ENCODE measurements around the gene EFNB2. TPM values are rescaled to one million over a fixed set of nuclear protein-coding genes. Genes with fewer than 3 reads are reported as not detected.

EFNB2 gene
- total RNA-seq, 1 donor from 2014 or later, result 82.8 TPM

DNA sequence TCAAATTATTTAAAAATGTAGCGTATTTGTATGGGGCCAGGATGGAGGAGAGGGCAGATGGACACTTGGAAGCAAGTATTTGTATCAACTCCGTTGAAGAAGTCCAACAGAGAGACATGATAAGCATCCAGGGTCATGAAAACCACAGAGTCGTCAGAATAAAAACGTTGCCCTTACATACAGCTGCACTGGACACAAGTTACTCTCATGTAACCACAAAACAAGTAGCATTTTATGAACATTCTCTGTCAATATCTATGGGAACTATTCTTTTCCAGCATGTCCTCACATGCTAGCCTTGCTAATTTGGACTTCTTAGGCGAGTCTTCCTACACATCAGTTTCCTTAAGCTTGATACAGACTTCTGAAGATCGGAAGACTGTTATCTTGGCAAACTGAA is 35.0 kb downstream of the EFNB2 start:
- no peak for DNase-seq

DNA sequence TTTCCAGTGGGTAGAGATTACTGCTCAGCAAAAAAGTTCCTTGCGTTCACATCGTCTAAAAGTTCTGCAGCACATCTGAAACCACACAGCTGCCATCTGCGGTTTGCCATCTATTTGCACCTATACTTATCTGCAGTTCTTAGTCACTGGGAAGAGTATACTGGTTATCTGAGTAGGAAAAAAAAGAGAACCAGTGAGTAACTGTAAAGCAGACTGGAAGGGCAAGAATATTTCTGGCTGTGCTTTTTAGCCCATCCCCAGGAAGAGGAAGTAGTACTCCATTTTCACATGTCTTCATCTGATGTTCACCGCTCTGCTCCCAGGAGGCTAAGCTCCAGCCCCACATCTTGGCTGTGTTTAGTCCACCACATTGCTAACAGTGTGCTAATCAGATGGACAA is 35.6 kb downstream of the EFNB2 start:
- no peak for DNase-seq

DNA sequence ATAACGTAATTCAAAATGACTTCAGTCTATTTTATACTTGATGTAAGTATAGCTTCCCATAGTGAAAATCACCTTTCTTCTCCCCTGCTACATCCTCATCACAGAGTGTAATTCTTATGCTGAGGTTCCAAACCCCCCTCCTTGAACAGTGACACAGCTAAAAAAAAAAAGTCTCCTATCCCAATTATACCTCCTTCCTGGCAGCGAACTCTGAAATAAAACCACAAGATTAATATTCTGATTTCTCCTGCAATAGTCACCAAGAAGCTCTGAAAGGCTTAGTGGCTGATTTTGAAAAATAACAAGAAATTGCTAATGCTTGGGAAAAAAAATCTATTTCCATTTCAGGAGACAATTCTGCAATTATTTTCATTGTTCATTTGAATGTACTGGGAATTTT is 36.3 kb downstream of the EFNB2 start:
- no peak for DNase-seq

DNA sequence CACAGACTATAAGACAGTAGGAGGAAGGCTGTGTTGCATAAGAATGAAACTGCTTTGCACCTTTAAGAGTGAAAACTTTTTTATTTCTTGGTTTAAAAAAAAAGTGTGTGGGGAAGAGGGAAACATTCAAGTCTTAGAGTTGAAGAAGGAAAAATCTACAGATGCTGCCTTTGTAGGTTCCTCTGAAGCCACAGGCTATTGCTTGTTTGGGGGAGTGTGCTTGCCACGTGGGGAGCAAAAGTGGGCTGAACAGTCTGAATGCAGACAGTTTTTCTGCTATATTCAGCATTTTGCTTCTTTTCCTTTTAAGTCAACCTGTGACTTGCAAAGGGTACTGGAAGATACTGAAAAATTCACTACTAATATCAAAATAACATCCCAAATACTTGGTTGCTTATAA is 36.9 kb downstream of the EFNB2 start:
- DNase-seq, result no peak

DNA sequence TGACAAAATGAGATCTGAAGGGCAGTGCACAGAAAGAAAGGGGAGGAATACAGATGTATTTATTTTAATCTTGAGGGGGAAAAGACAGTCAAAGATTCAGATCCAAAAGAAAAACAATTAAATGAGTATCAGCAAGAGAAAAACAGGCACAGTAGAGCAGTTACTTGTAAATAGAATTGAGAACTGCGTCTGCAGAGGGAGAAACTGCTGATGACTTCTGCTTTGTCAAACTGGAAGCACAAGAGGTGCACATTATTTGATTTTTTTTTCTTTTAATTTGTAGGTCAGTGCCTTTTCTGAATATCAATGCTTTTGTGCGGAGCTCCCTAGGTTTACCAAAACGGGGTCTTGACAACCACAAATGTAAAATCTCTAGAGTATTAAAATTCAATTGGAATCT is 37.3 kb downstream of the EFNB2 start:
- DNase-seq, result no peak

DNA sequence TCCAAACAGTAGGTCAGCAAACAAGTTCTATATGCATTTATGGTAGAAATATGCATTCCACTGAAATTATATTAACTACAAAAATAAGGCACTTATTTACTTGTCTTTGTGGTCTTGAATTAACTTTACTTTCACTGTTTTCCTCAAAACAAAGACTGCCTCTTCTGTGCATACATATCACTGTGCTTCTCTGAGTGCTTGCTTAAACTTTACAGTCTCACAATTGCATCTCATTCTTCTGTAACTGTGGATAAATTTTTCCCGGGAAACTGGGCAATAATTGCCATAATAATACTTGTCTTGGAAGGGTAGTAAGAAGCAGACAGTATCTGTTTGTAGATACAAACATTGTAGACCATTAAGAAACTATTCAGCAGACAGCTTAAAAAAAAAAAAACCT is 38.4 kb downstream of the EFNB2 start:
- no peak for DNase-seq

DNA sequence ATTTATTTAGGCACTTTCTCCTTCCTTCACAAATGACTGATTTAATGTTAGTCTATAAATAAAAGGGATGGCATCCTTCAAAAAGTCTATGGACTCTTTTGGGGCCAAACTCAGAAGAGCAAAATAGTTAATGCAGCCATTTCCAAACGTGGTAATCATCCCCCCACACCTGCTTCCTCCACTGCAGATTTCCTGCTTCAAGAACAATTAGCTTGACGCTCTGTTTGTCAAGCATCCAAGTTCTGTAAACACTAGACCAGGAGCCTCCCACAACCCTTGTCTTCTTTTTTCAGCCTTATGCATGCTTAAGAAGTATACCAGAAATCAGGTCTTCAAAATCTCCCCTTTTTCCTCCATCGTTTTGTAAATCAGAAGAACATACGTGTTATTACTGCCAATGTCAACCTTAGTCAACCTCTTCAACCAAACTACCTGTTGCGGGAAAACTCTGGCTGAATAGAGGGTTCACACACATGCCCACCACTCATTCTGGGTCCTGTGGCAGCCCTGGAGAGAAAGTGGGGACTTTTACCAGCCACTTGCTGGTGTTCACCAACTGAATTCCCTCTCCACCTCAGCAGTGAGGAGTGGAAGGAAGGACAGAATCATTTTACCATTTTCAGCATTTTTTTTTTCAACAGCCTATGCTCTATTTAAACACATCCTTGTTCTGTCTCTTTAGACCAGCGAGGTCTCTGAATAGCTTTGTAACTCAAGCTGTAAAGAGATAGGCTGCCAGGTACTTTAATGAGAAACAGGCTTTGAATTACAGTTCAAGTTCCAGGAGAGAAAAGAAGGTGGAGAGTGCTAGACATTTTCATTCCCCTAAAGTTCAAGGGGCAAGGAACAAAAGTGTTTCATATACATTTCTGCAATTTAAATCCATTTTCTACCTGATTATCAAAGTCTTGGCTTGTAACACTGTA is 39.1 kb downstream of the EFNB2 start:
- no peak for DNase-seq

DNA sequence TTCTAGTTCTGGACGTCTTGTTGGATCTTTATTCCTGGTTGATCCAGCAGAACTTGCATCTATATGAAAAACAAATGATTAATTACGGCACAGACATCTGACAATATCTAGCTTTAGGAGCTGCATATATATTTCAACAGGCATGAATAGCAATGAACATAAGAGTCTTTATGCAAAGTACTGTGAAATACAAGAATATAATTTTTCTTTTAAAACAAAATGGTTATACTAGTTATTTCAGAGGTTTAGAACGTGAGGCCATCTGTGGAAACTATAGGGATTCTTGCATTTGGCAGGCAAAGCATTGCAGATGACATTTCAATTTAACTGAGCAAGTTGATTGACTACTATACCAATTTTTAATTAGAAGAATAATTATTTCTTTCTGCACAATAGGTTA is 40.5 kb downstream of the EFNB2 start:
- DNase-seq, result no peak

DNA sequence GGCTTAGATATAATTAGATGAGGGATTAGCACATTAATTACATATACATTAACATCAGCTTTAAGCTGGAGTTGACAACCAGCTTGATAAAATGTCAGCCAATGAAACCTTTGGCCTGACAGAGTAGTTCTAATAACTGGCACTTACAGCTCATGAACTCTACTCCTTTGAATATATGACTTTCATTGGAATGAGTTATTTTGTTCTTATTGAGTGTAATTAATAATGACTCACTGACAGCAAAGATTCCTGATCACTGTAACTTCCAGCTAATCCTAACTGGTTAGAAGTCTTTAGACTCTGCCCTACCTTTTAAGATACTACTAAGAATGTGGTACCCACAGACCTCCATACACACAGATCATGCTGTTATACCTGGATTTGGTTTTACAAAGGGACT is 41.0 kb downstream of the EFNB2 start:
- no peak for DNase-seq

DNA sequence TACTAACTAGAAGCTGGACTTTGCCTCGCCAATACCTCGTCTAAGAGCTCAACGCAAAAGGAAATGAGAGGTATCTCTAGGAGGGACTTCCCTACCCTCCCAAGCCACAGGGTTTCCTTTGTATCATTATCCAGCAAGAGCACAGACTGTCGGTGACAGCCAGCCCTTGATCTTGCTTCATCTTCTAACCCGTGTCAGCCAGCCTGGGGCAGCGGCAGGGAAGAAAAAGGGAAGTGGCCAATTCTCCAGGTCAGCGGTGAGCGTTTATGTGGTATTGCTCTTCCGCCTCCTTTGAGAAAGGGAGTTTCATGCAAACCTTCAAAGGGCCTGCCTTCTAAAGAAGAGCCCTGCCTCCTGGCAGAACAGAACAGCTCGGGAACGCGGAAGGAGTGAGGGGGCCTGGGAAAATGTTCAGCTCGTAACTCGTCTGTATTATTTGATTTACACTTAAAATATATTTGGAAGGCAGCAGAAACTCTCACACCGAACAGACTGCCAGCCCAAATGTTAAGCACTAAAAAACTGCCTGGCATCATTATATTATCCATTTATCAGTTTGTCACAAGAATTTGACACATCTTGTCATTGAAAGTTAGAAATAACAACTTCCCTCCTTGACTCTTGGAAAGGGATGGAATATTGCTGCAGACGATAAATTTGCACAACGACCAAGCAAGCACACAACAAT is 41.8 kb downstream of the EFNB2 start:
- no peak for DNase-seq

DNA sequence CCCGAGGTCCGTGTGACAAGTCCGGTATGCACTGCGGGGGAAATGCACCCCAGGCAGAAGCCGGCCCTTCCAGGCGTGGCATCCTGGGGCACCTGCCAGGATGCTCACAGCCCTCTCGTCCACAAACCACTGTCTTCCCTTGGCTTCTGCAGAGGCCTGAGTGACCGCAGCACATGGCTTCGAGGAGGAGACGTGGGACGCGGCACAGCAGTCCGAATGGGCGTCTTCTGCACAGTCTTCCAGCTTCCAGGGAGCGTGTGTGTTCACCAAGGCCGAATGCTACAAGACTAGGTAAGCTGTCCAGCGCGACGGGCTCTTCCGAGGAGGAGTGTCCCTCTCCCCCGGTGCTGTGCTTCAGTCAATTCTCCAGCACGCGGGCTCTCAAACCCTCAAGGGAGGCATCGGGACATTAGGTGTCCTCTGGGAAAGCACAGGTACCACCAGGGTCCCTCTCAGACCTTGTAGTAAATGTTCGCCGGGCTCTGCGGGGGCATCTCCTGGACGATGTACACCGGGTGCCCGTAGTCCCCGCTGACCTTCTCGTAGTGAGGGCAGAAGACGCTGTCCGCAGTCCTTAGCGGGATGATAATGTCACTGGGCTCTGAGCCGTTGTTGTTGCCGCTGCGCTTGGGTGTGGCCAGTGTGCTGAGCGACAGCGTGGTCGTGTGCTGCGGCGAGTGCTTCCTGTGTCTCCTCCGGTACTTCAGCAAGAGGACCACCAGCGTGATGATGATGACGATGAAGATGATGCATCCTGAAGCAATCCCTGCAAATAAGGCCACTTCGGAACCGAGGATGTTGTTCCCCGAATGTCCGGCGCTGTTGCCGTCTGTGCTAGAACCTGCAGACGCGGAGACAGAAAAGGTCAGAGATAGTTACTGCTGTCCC is 42.6 kb downstream of the EFNB2 start:
- no peak for DNase-seq

DNA sequence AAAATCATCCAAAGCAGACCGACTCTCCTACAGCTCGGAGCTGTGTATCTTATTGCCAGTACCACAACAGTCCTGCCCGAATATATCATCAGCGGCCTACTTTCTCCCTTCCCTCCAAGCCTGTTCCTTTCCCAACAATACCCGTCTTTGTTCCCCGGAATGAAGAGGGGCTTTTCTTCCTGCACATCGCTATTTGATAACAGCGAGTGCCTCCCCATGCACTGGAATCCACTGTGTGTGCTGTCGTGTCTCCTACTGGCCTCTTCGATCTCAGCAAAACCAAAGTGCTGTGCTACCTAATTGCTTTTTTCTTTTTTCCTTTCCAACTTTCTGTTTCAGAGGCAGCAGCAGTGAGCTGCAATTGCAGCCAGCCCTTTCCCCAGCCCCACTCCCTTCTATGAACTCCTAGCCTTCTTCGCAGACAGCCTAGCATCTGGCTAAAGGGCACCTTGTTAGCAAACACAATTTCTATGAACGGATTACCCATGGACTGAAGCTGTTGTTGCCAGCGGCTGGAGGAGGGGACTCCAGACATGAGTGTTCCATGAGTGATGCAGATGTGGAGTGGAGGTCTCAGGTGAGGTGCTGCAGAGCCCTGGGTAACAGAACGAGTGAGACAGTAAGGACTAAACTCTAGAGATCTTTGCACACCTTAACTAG is 43.4 kb downstream of the EFNB2 start:
- peak; percentile 72 for DNase-seq

DNA sequence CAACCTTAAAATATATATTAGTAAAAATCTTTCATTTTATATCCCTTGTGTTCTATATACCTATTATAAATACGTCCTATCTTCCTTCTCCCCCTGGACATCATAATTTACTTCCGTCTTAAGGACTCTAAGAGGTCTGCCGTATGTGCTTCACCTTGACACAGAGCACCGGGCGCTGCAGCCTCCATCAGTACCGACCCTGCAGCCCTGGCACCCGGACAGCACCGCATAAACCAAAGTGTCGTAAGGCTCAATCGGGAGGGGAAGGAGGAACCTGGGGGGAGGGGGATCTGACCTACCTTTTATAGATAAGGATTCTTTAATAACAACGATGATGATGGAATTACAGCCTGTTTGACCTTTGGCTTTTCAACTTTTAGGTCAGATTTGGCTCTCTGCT is 44.0 kb downstream of the EFNB2 start:
- DNase-seq, result no peak

DNA sequence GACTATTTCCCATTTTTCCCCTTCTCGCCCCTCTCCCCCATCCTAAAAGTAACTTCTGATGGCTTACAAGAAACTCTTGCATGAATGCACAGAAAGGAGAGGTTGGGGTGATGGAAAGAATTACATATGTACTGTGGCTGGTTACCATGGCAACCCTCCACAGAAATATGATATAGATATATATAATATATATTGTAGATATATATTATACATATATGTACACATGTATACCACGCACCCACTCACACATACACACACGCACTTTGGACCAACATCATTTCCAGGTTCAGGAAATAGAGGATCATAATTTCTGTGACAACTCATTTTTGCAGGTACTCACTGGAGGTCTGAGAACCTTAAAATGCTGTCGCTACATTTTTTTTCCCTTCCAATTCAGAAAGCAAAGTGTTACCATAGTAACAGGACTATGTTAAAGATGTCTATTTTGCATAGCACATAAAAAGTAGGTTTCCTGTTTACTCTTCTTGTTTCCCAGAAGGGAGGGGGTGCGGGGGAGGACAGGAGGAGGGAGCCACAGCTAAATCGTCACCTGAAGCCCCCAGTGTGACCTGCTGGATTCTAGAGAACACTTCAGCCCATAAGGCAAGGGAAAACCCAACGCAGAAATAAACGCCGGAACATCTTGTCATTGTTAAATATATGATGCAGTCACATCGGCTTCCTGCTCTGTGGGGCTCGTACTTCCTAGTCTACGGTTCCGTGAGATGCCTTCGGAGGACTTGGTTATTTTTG is 44.7 kb downstream of the EFNB2 start:
- DNase-seq, result peak; percentile 52

DNA sequence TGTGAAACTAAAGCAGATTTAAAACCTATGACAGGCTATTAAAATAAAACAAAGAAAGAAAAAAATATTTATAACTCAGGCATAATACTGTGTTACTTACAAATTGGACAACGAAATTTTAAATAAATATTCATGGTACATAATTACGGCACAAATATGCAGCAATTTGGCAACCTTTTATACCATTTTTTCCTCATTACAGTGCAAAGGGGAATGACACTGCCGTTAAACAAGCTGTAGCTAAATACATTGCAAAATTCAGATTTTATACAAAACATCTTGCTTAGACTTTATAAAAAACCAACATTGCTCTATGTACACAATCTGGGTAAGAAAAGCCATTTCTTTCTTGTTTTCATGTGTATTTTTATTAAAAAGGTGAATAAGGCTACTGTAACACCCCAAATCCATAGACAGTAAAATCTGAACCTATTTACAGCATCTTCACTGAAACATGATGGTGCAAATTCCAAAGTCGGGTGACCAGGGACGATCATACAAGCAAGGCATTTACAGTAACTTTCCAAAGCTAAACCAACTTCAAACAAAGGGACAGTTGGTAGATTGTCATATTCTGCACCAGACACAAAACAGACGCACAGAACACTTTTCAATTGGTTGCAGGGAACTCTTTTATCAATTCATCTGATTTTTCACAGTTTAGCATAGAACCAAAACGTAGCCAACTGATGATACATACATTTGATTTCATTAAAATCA is 45.5 kb downstream of the EFNB2 start:
- no peak for DNase-seq

DNA sequence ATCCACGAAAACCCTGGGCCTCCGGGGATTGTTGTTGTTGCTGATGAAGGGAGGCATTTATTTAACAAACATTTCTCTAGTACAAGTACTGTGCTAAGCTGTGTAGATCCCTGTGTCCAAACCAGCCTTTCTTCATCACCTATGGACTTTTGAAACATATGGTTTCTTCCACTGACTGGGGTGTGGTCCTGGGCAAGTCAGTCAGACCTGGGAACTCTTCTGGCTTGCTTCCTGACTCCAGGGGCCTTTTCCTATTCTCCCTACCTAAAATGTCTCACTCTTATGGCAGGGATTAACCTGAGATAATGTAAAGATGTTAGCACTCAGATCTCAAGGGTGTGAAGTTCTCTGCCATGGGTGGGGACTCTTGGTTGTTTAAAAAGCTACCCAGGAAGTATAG is 46.8 kb downstream of the EFNB2 start:
- no peak for DNase-seq

DNA sequence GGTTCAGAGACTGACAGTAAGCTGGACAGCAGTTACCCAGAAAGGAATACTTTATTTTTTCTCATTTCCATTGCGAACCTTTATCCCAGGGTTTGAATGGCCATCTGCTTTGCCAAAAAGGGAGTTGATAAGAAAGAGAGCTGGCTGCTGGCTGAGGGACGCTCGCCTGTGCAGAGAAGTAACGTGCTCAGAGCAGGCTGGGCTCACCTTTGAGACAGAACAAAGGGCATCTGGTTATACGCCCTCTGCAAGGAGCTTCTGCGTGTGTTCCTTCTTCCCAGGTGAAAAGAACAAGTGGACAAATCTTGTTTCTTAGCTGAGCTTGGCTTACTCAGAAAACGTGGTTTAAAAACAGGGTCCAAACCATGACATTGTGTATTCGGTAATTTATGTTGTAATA is 47.4 kb downstream of the EFNB2 start:
- no peak for DNase-seq

DNA sequence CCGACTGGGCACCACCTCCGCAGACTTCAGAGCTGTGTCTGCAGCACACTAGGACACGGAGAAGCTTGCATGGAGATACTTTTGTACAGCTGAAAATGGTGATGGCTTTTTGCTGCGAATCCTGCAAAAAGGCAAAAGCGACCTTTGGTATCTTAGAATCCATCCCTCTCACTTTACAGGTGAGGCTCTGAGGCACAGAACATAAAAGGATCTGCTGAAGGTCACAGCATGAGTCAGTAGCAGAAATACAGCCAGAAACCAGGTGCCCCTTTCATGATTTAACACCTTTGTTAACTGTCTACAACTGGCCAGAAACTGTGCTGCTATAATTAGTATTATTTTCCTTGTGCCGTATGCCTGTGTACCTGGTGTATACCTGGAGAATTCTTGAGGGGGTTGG is 48.3 kb downstream of the EFNB2 start:
- no peak for DNase-seq

DNA sequence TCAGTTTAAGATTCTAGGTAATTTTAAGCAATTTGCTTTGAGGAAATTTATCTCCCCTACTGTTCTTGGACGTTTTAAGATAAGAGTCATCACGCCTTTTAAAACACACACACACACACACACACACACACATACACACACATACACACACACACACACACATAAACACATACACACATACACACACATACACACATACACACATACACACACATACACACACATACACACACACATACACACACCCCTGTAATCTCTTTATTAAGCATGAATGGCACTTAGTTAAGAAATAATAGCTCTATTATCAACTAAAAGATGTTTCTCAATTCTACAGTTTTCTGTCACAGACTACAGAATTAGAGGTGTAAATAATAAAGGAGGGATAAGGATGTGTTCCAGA is 49.2 kb downstream of the EFNB2 start:
- no peak for DNase-seq

DNA sequence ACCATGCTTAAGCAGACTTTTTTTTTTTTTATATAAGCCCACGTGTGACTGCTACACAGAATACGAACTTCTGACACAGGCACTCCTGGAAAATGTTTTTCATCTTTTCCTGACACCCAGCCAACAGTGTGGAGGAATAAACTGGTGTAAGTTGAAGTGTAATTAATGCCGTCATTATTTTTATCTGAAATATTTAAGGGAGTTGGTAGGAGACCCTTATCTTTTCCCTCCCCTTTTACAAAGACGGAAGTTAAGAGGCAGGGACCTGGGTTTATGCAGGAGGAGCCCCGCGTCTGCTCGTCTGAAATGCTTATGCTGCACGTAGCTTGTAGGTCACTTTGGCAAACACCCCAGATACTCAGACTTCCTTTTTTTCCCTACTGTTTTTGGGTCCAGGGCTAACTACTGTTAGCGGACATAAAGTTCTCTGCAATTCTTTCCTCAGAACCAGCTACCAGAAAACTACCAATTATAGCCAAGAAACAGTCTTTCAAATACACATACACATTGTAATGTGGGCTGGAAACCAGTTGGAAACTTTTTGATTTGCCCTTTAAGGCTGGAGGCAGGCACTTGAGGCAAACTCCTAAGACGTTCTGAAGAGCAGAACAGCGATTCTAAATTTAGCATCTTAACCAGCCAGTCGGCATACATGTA is 50.8 kb downstream of the EFNB2 start:
- no peak for DNase-seq

All from occipital lobe (tissue), 2 donors.